K562 (cell line): ENCODE data around the gene SHC1. TPM values are rescaled to one million over a fixed set of nuclear protein-coding genes. Genes with fewer than 3 reads are reported as not detected.

Source experiments
- ARID3B ChIP-seq: fragments of 250-450 bp; sonication (Bioruptor Pico); IDR thresholded peaks from 2 replicates; pipeline ENCODE4 v1.4.0; 2020; ENCODE audit warnings: borderline replicate concordance
- CBX2 ChIP-seq: fragments of 200-600 bp; sonication (generic); IDR thresholded peaks from one replicate; pipeline ENCODE4 v1.6.1; 2012; ENCODE audit warnings: mild to moderate bottlenecking, low read length, inconsistent platforms; ENCODE audit not compliant: insufficient read depth, poor library complexity, severe bottlenecking
- CHD1 ChIP-seq: fragments of 200-600 bp; sonication (generic); IDR thresholded peaks from one replicate; pipeline ENCODE4 v1.6.1; 2012; ENCODE audit warnings: mild to moderate bottlenecking, moderate library complexity, low read length, inconsistent platforms
- CREB3L1 ChIP-seq: fragments of 450-650 bp; IDR thresholded peaks from 2 replicates; pipeline ENCODE4 v1.6.1; 2014; ENCODE audit warnings: low read depth, mild to moderate bottlenecking, moderate library complexity, borderline replicate concordance
- GABPB1 ChIP-seq: sonication (generic); formaldehyde crosslinking; IDR thresholded peaks from 2 replicates; pipeline ENCODE4 v1.8.0; 2022; ENCODE audit warnings: mild to moderate bottlenecking, missing genetic modification reagents
- IRF1 ChIP-seq: sonication (generic); formaldehyde crosslinking; IDR thresholded peaks from 2 replicates; pipeline ENCODE4 v1.8.0; 2022; ENCODE audit warnings: missing genetic modification reagents, mild to moderate bottlenecking, borderline replicate concordance
- KAT2B ChIP-seq: IDR thresholded peaks from one replicate; pipeline ENCODE4 v1.6.1; 2012; ENCODE audit warnings: low read depth, mild to moderate bottlenecking, control low read depth, inconsistent platforms, low read length, moderate library complexity
- KAT8 ChIP-seq: fragments of 450-650 bp; IDR thresholded peaks from 2 replicates; pipeline ENCODE4 v1.6.1; 2016; ENCODE audit warnings: low read depth, mild to moderate bottlenecking
- MAFF ChIP-seq: IDR thresholded peaks from 2 replicates; pipeline ENCODE4 v1.6.1; 2012; ENCODE audit warnings: low read length, improper control_type of control experiment
- PHF8 ChIP-seq: fragments of 200-600 bp; sonication (generic); IDR thresholded peaks from 2 replicates; pipeline ENCODE4 v1.6.1; 2012; ENCODE audit warnings: mixed run types, mild to moderate bottlenecking, inconsistent platforms, low read length, moderate library complexity, borderline replicate concordance
- TEAD1 ChIP-seq, 2 experiments: fragments of 450-650 bp in 1 of 2; sonication (generic) in 1 of 2; formaldehyde crosslinking; IDR thresholded peaks; 2 replicates each; pipeline versions ENCODE4 v1.4.0 to v1.8.0; 2020 to 2022; ENCODE audit warnings: mild to moderate bottlenecking in 2 of 2, missing genetic modification reagents in 1 of 2
- WHSC1 ChIP-seq: IDR thresholded peaks from one replicate; pipeline ENCODE4 v1.6.1; 2012; ENCODE audit warnings: low read length, control low read depth, inconsistent platforms
- XRCC3 ChIP-seq: fragments of 450-650 bp; IDR thresholded peaks from 2 replicates; pipeline ENCODE4 v1.6.1; 2017; ENCODE audit warnings: mild to moderate bottlenecking, moderate library complexity
- ZNF121 ChIP-seq: sonication (generic); formaldehyde crosslinking; conservative IDR thresholded peaks from 2 replicates; pipeline ENCODE4 v1.8.0; 2022; ENCODE audit warnings: missing genetic modification reagents
- ZNF696 ChIP-seq: fragments of 250-450 bp; sonication (Bioruptor Pico); conservative IDR thresholded peaks from 2 replicates; pipeline ENCODE4 v1.4.0; 2020; ENCODE audit warnings: mild to moderate bottlenecking, moderate library complexity
- ZNF778 ChIP-seq: fragments of 450-650 bp; formaldehyde crosslinking; IDR thresholded peaks from 2 replicates; pipeline ENCODE4 v1.4.0; 2020; ENCODE audit warnings: mild to moderate bottlenecking, moderate library complexity
- polyA plus RNA-seq, 8 experiments: library from polyadenylated mRNA; depleted of rRNA in 4 of 8; stranded (reverse) in 5 of 8; unstranded in 3 of 8; fragments of >200 nt; fragmentation: Nextera tagmentation in 2 of 8; fragmentation: Illumina TruSeq in 1 of 8; extraction: Ambion mirVana in 2 of 8; extraction: Trizol in 1 of 8; gene quantifications; 2 replicates each; pipeline versions ENCODE4 v1.2.1 to v1.2.3, GENCODE V29; 2011 to 2014; ENCODE audit warnings: inconsistent platforms in 1 of 8, missing spikeins in 1 of 8
- total RNA-seq, 7 experiments: library from RNA; depleted of rRNA in 6 of 7; stranded (reverse); fragments of >200 nt in 6 of 7; fragmentation: Illumina TruSeq in 2 of 7; extraction: Trizol in 2 of 7; gene quantifications; 2 replicates each; pipeline versions ENCODE4 v1.2.1 to v1.2.3, GENCODE V29; 2011 to 2021; ENCODE audit warnings: low replicate concordance in 1 of 7
- TF ChIP-seq, protein P1 (sequence below), 2 experiments: fragments of 450-650 bp in 1 of 2; sonication (generic) in 1 of 2; formaldehyde crosslinking in 1 of 2; IDR thresholded peaks in 1 of 2; conservative IDR thresholded peaks in 1 of 2; 2 replicates each; pipeline versions ENCODE4 v1.6.1 to v1.8.1; 2016 to 2023; ENCODE audit warnings: mild to moderate bottlenecking in 2 of 2, moderate library complexity in 2 of 2, inconsistent platforms in 1 of 2, missing genetic modification reagents in 1 of 2
- TF ChIP-seq, protein P2 (sequence below): fragments of 450-650 bp; formaldehyde crosslinking; IDR thresholded peaks from 2 replicates; pipeline ENCODE4 v1.4.0; 2022; ENCODE audit warnings: missing genetic modification characterization
- TF ChIP-seq, protein P3 (sequence below): fragments of 250-450 bp; sonication (Bioruptor Pico); IDR thresholded peaks from 2 replicates; pipeline ENCODE4 v1.6.1; 2021; ENCODE audit warnings: mild to moderate bottlenecking

The SHC1 gene
- total and polyA plus RNA-seq, 9 of the 15 experiments (the other 6 are each of a cell fraction or from before 2014, with no cell fraction given), result 4.1 to 113 (median 51.9) TPM

DNA sequence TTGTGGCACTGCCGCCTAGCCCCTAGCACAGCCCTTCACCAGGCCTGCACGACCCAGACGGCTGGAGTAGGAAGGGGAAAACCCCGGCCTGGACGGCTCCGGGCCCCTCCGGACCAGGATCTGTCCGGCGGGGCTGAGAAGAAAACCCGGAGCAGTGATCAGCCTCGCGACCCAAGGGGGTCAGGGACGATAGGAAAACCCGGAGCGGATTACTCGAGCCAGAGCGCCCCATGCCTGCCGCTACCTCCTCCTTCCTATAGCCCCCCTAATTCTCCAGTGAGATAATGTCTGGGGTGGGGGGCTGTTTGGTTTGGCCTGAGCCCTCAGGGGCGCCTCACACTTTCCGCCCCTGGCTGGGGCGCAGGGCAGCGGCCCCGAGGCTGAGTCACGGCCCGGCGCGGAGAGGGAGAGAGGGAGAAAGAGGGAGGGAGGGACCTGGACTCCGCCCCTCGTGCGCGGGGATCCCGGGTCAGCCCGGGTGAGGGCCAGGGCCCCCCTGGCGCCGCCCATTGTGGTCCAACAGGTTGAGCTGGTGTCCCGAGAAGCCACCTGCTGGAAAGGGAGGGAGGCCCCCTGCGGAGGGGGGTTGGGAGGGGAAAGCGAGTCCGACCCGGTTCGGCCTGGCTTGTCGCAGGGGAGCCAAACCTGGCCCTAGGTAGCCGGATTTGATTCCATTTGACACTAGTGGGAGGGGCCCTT, 30.3 kb upstream of the SHC1 start (continued):
- TF ChIP-seq, protein P1, sequence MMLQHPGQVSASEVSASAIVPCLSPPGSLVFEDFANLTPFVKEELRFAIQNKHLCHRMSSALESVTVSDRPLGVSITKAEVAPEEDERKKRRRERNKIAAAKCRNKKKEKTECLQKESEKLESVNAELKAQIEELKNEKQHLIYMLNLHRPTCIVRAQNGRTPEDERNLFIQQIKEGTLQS (IDR thresholded peaks at IDR 0.05), result peak; percentile 95
- TF ChIP-seq, protein P1 (CRISPR knock-in tag; conservative IDR thresholded peaks at IDR 0.05), result peak; percentile 81; the same call in 1 of the 2 replicates
- TF ChIP-seq, protein P2, sequence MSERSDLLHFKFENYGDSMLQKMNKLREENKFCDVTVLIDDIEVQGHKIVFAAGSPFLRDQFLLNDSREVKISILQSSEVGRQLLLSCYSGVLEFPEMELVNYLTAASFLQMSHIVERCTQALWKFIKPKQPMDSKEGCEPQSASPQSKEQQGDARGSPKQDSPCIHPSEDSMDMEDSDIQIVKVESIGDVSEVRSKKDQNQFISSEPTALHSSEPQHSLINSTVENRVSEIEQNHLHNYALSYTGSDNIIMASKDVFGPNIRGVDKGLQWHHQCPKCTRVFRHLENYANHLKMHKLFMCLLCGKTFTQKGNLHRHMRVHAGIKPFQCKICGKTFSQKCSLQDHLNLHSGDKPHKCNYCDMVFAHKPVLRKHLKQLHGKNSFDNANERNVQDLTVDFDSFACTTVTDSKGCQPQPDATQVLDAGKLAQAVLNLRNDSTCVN (CRISPR knock-in tag), result no peak
- TF ChIP-seq CHD1 (no peak), ZNF696 (CRISPR knock-in tag) (no peak), CREB3L1 (peak; percentile 72; the same call in 1 of the 2 replicates), TEAD1 (CRISPR knock-in tag; IDR thresholded peaks at IDR 0.05) (peak in 1 of 2 experiments; percentile 64; a peak in 1 of 4 replicates), ZNF778 (CRISPR knock-in tag) (no peak), WHSC1 (no peak), IRF1 (CRISPR knock-in tag) (no peak), ZNF121 (no peak), CBX2 (no peak), MAFF (peak; percentile 16; the same call in 1 of the 2 replicates), KAT2B (no peak), KAT8 (no peak), PHF8 (peak; percentile 66; the same call in 1 of the 2 replicates), GABPB1 (peak; percentile 71), ARID3B (CRISPR knock-in tag) (no peak), XRCC3 (no peak)
- TF ChIP-seq, protein P3, sequence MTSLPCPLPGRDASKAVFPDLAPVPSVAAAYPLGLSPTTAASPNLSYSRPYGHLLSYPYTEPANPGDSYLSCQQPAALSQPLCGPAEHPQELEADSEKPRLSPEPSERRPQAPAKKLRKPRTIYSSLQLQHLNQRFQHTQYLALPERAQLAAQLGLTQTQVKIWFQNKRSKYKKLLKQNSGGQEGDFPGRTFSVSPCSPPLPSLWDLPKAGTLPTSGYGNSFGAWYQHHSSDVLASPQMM (CRISPR knock-in tag), result no peak
